IMR-90 (cell line): ENCODE results near the gene ADAMTS20. TPM values are rescaled to one million over a fixed set of nuclear protein-coding genes. Genes with fewer than 3 reads are reported as not detected.

ENCODE experiments used
- ATAC-seq: fragments of 200-7000 bp; cut with Tn5 transposase; 2 replicates; pipeline ENCODE4 v1.9.1; 2020; ENCODE audit warnings: low read depth, mild to moderate bottlenecking, moderate library complexity
- BruUV-seq: library from RNA; stranded (reverse); fragments of 400-500 nt; replicated peaks from 2 replicates; lab custom pipeline; 2021; lab: Mats Ljungman, UMichigan
- CTCF ChIA-PET: fragments of 300-600 bp; formaldehyde crosslinking; extraction: SDS; loops from one replicate; lab custom pipeline; 2021; ENCODE audit warnings: antibody characterized with exemption; lab: Yijun Ruan, JAX
- POLR2A ChIA-PET: fragments of 300-600 bp; sonication (Branson Sonifier 250); formaldehyde crosslinking; loops from one replicate; lab custom pipeline; 2022; ENCODE audit warnings: antibody characterized with exemption; ENCODE audit not compliant: unreplicated experiment; lab: Charles Lee
- DNase-seq: peaks from one replicate; pipeline ENCODE4 v3.0.0; 2013
- H2AFZ ChIP-seq: replicated peaks from 2 replicates; pipeline ENCODE3; 2013; ENCODE audit warnings: low read length, mild to moderate bottlenecking; ENCODE audit not compliant: poor library complexity
- H2AK5ac ChIP-seq: 2 replicates; pipeline ENCODE4 v1.6.1; 2013; ENCODE audit warnings: low read depth, low read length, inconsistent platforms
- H2AK9ac ChIP-seq: replicated peaks from 2 replicates; pipeline ENCODE3; 2013; ENCODE audit warnings: mild to moderate bottlenecking, low read depth, low read length, moderate library complexity; ENCODE audit not compliant: poor library complexity
- H2BK120ac ChIP-seq: 2 replicates; pipeline ENCODE4 v1.6.1; 2013; ENCODE audit warnings: low read depth, low read length, inconsistent platforms
- H2BK15ac ChIP-seq: 3 replicates; pipeline ENCODE4 v1.6.1; 2013; ENCODE audit warnings: low read depth, low read length, inconsistent platforms
- H2BK20ac ChIP-seq: 2 replicates; pipeline ENCODE4 v1.6.1; 2013; ENCODE audit warnings: low read depth, mild to moderate bottlenecking, inconsistent platforms, low read length, moderate library complexity
- H2BK5ac ChIP-seq: 2 replicates; pipeline ENCODE4 v1.6.1; 2013; ENCODE audit warnings: mild to moderate bottlenecking, low read depth, low read length, inconsistent platforms; ENCODE audit not compliant: poor library complexity, severe bottlenecking
- H3K14ac ChIP-seq: replicated peaks from 2 replicates; pipeline ENCODE4 v1.6.1; 2013; ENCODE audit warnings: low read depth, low read length, inconsistent platforms
- H3K18ac ChIP-seq: 2 replicates; pipeline ENCODE4 v1.6.1; 2013; ENCODE audit warnings: low read depth, low read length, control low read depth
- H3K23ac ChIP-seq: 2 replicates; pipeline ENCODE4 v1.6.1; 2013; ENCODE audit warnings: low read depth, low read length, inconsistent platforms
- H3K27ac ChIP-seq: 2 replicates; pipeline ENCODE4 v1.5.1; 2013; ENCODE audit warnings: mild to moderate bottlenecking, control low read depth, low read length; ENCODE audit not compliant: insufficient read depth
- H3K27me3 ChIP-seq: 2 replicates; pipeline ENCODE4 v1.6.1; 2013; ENCODE audit warnings: low read length; ENCODE audit not compliant: control insufficient read depth, insufficient read depth
- H3K36me3 ChIP-seq: 2 replicates; pipeline ENCODE4 v1.6.1; 2013; ENCODE audit warnings: low read length, mixed read lengths; ENCODE audit not compliant: control insufficient read depth, insufficient read depth
- H3K4ac ChIP-seq: 2 replicates; pipeline ENCODE4 v1.6.1; 2013; ENCODE audit warnings: low read depth, low read length, inconsistent platforms
- H3K4me1 ChIP-seq: 2 replicates; pipeline ENCODE4 v1.6.1; 2013; ENCODE audit warnings: low read length, mixed read lengths; ENCODE audit not compliant: control insufficient read depth, insufficient read depth
- H3K4me2 ChIP-seq: 2 replicates; pipeline ENCODE4 v1.6.1; 2013; ENCODE audit warnings: low read depth, mild to moderate bottlenecking, control low read depth, low read length, moderate library complexity
- H3K4me3 ChIP-seq: 2 replicates; pipeline ENCODE4 v1.5.1; 2013; ENCODE audit warnings: low read depth, mild to moderate bottlenecking, control low read depth, low read length, moderate library complexity; ENCODE audit not compliant: insufficient read depth
- H3K56ac ChIP-seq: 2 replicates; pipeline ENCODE4 v1.6.1; 2013; ENCODE audit warnings: low read length, inconsistent platforms; ENCODE audit not compliant: insufficient read depth; ENCODE audit errors: extremely low read depth
- H3K79me1 ChIP-seq, 2 experiments: 2 replicates each; pipeline ENCODE4 v1.6.1; 2013; ENCODE audit warnings: low read length in 2 of 2, inconsistent platforms in 1 of 2, low read depth in 1 of 2
- H3K9ac ChIP-seq: 2 replicates; pipeline ENCODE4 v1.6.1; 2013; ENCODE audit warnings: low read depth, low read length, control low read depth
- H3K9me1 ChIP-seq: 2 replicates; pipeline ENCODE4 v1.6.1; 2013; ENCODE audit warnings: low read length, inconsistent platforms; ENCODE audit not compliant: insufficient read depth
- H3K9me3 ChIP-seq: 2 replicates; pipeline ENCODE4 v1.6.1; 2013; ENCODE audit warnings: low read length; ENCODE audit not compliant: control insufficient read depth, insufficient read depth
- H4K20me1 ChIP-seq: 2 replicates; pipeline ENCODE4 v1.6.1; 2013; ENCODE audit warnings: low read length, inconsistent platforms; ENCODE audit not compliant: insufficient read depth
- H4K5ac ChIP-seq: 2 replicates; pipeline ENCODE4 v1.6.1; 2013; ENCODE audit warnings: mild to moderate bottlenecking, low read depth, low read length, control low read depth
- H4K8ac ChIP-seq, 2 experiments: 2 replicates each; pipeline ENCODE4 v1.6.1; 2013; ENCODE audit warnings: low read depth in 2 of 2, low read length in 2 of 2, control low read depth in 1 of 2, inconsistent platforms in 1 of 2
- H4K91ac ChIP-seq: 2 replicates; pipeline ENCODE4 v1.6.1; 2013; ENCODE audit warnings: low read depth, low read length, inconsistent platforms; ENCODE audit not compliant: insufficient read depth
- BHLHE40 ChIP-seq: fragments of 150-350 bp; IDR thresholded peaks from 2 replicates; pipeline ENCODE4 v1.6.1; 2016; ENCODE audit warnings: mild to moderate bottlenecking, low read depth, low read length
- CEBPB ChIP-seq: IDR thresholded peaks from 2 replicates; pipeline ENCODE4 v1.6.1; 2012; ENCODE audit warnings: low read depth, low read length, improper control_type of control experiment
- CHD1 ChIP-seq: IDR thresholded peaks from 2 replicates; pipeline ENCODE4 v1.6.1; 2012; ENCODE audit warnings: low read depth, low read length, improper control_type of control experiment
- CTCF ChIP-seq: conservative IDR thresholded peaks from 2 replicates; pipeline ENCODE4 v1.5.1; 2012; ENCODE audit warnings: mild to moderate bottlenecking, low read depth, low read length, improper control_type of control experiment
- ELK1 ChIP-seq: fragments of 150-350 bp; IDR thresholded peaks from 2 replicates; pipeline ENCODE4 v1.6.1; 2016; ENCODE audit warnings: low read depth, mild to moderate bottlenecking, low read length, moderate library complexity, borderline replicate concordance
- FOS ChIP-seq: fragments of 150-350 bp; IDR thresholded peaks from 2 replicates; pipeline ENCODE4 v1.6.1; 2016; ENCODE audit warnings: low read depth, low read length
- MAFK ChIP-seq: IDR thresholded peaks from 2 replicates; pipeline ENCODE4 v1.6.1; 2012; ENCODE audit warnings: low read depth, low read length, improper control_type of control experiment
- MAZ ChIP-seq: IDR thresholded peaks from 2 replicates; pipeline ENCODE4 v1.6.1; 2012; ENCODE audit warnings: low read depth, mild to moderate bottlenecking, low read length, improper control_type of control experiment, moderate library complexity, borderline replicate concordance
- MXI1 ChIP-seq: IDR thresholded peaks from 2 replicates; pipeline ENCODE4 v1.6.1; 2012; ENCODE audit warnings: low read depth, mild to moderate bottlenecking, low read length, moderate library complexity, borderline replicate concordance
- POLR2A ChIP-seq: IDR thresholded peaks from 2 replicates; pipeline ENCODE4 v1.6.1; 2012; ENCODE audit warnings: mild to moderate bottlenecking, low read depth, low read length
- RAD21 ChIP-seq: IDR thresholded peaks from 2 replicates; pipeline ENCODE4 v1.6.1; 2012; ENCODE audit warnings: low read length, improper control_type of control experiment
- RFX5 ChIP-seq: IDR thresholded peaks from 2 replicates; pipeline ENCODE4 v1.8.0; 2012; ENCODE audit warnings: low read depth, mild to moderate bottlenecking, low read length, moderate library complexity
- SMC3 ChIP-seq: fragments of 150-350 bp; IDR thresholded peaks from 2 replicates; pipeline ENCODE4 v1.6.1; 2016; ENCODE audit warnings: low read depth, mild to moderate bottlenecking, antibody characterized with exemption, low read length, moderate library complexity
- WGBS, 2 experiments: methylation state at CpG; one replicate each; pipeline versions ENCODE4 v1.1.5 to v1.1.7; 2013; ENCODE audit warnings: missing lambda C conversion rate in 2 of 2; ENCODE audit not compliant: insufficient read length in 1 of 2; ENCODE audit errors: extremely low coverage in 2 of 2; 5-methylcytosine and 5-hydroxymethylcytosine counted together
- dilution Hi-C: fragments of 300-500 bp; cut with HindIII; formaldehyde crosslinking; loops from one replicate; pipeline ENCODE4 v1.14.3; 2018; ENCODE audit warnings: low sequenced_read_pairs; ENCODE audit not compliant: unreplicated experiment
- in situ Hi-C: fragments of 300-500 bp; cut with MboI; formaldehyde crosslinking; loops from 3 replicates; pipeline ENCODE4 v1.14.3; 2019; ENCODE audit warnings: low sequenced_read_pairs, inconsistent platforms, mixed read lengths
- intact Hi-C: fragments of 100-400 bp; cut with micrococcal nuclease; formaldehyde crosslinking; loops from 2 replicates; pipeline ENCODE4 v1.10.0; 2022
- polyA plus RNA-seq, 3 experiments: library from polyadenylated mRNA; depleted of rRNA; stranded (reverse); fragments of >200 nt; gene quantifications; 2 replicates each; pipeline ENCODE4 v1.2.3, GENCODE V29; 2012; ENCODE audit warnings: low replicate concordance in 1 of 3
- total RNA-seq: library from RNA; depleted of rRNA; stranded (reverse); fragments of >200 nt; gene quantifications from 2 replicates; pipeline ENCODE4 v1.2.3, GENCODE V29; 2012
- TF ChIP-seq, protein P1 (sequence below): fragments of 150-350 bp; IDR thresholded peaks from 2 replicates; pipeline ENCODE4 v1.6.1; 2017; ENCODE audit warnings: mild to moderate bottlenecking, antibody characterized with exemption, low read length, low read depth

Gene ADAMTS20
- total and polyA plus RNA-seq, 2 of the 4 experiments (the other 2 are of a cell fraction): not detected

DNA sequence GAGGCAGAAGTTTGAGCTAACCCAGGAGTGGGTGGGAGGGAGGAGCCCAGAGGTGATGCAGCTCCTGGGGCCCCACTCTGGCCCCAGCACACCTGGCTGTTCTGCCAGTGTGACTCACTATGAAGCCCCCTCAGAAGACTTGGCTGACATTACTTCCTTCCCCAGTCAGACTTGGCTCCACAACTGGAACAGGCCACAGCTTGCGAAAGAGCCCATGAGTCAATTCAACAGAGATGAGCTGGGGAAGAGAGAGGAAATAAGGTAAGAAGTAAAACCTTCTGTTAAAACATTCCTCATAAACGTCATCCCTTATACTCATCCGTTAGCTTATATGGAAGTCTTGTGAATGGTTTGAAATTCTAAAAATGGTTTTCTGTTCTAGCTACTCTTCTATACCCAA lies 245.9 kb downstream of the ADAMTS20 start:
- ATAC-seq: peak; percentile 51
- H2AK5ac ChIP-seq: 0 out of 2 replicates have a peak overlapping the region, but pooled peaks have one; percentile 90
- TF ChIP-seq CEBPB (peak; percentile 99), MAZ (peak; percentile 39; the same call in 1 of the 2 replicates), SMC3 (peak; percentile 4; the same call in 1 of the 2 replicates), RFX5 (no peak), BHLHE40 (peak; percentile 68), ELK1 (no peak), FOS (peak; percentile 86), MAFK (no peak), CHD1 (no peak), RAD21 (no peak), CTCF (no peak), MXI1 (no peak), POLR2A (no peak)
- TF ChIP-seq, protein P1, sequence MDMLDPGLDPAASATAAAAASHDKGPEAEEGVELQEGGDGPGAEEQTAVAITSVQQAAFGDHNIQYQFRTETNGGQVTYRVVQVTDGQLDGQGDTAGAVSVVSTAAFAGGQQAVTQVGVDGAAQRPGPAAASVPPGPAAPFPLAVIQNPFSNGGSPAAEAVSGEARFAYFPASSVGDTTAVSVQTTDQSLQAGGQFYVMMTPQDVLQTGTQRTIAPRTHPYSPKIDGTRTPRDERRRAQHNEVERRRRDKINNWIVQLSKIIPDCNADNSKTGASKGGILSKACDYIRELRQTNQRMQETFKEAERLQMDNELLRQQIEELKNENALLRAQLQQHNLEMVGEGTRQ: no peak
- no peak overlapping the region for H3K14ac ChIP-seq
- H3K27ac ChIP-seq: peak overlapping the region; percentile 47
- H3K27me3 ChIP-seq: no peaks in the 10 kb centered on the region
- peaks cover 5% of the 10 kb centered on the region; the same call in 1 of the 2 replicates for H3K9me1 ChIP-seq
- no peaks in the 10 kb centered on the region for H3K36me3 ChIP-seq
- CTCF ChIA-PET: no interaction called here
- H4K91ac ChIP-seq: peak overlapping the region; percentile 88
- dilution Hi-C loops (no loop called here), intact Hi-C loops (loop anchor here (1.0 kb wide), 1 partner anchor 14 kb away; no protein-coding TSS in a partner anchor), in situ Hi-C loops (no loop called here)
- no peak overlapping the region; the same call in 1 of the 2 replicates for H3K23ac ChIP-seq
- POLR2A ChIA-PET: interaction anchor here (0.6 to 0.7 kb wide), 2 partner anchors 305 to 803 kb away, joined by 3 to 4 read pairs; no protein-coding TSS in a partner anchor
- H3K4me3 ChIP-seq: no peak overlapping the region
- peak overlapping the region; percentile 89; the same call in 2 of the 3 replicates for H2BK15ac ChIP-seq
- peak overlapping the region; percentile 90 for H3K4ac ChIP-seq
- peak overlapping the region; percentile 97; the same call in 1 of the 2 replicates for H3K18ac ChIP-seq
- no peaks in the 10 kb centered on the region; a peak in 1 of 4 replicates for H3K79me1 ChIP-seq
- H3K56ac ChIP-seq: no peak overlapping the region
- peak overlapping the region; percentile 28 for H2AFZ ChIP-seq
- peak overlapping the region; percentile 99 for H2BK20ac ChIP-seq
- no peaks in the 10 kb centered on the region for H4K20me1 ChIP-seq
- peaks cover 19% of the 10 kb centered on the region for H3K4me1 ChIP-seq
- peak; percentile 99 for DNase-seq
- peak overlapping the region; percentile 83; the same call in 1 of the 2 replicates for H4K5ac ChIP-seq
- no peak overlapping the region for H3K9ac ChIP-seq
- H2AK9ac ChIP-seq: peak overlapping the region; percentile 0
- peak overlapping the region; percentile 97 for H2BK5ac ChIP-seq
- no TSS peak for BruUV-seq
- no peak overlapping the region for H3K4me2 ChIP-seq
- peak overlapping the region; percentile 61 to 94 for H4K8ac ChIP-seq
- peak overlapping the region; percentile 97 for H2BK120ac ChIP-seq
- H3K9me3 ChIP-seq: peaks cover 2% of the 10 kb centered on the region
- no CpG with 5 or more reads among the region's 3 CpGs for WGBS, 2 experiments
